Measurements from ENCODE around the gene C16orf74. TPM values are rescaled to one million over a fixed set of nuclear protein-coding genes. Genes with fewer than 3 reads are reported as not detected.

The C16orf74 gene
- total and polyA plus RNA-seq, 2 of the 8 experiments (the other 6 are each of a cell fraction or from before 2014, with no cell fraction given) = 7.3 to 9.3 TPM

- TF ChIP-seq CHD7 (IDR thresholded peaks at IDR 0.05; ENCODE audit: insufficient replicate concordance, low read length) (no peak), FOSL1 (IDR thresholded peaks at IDR 0.05; ENCODE audit: insufficient read depth, low read depth, low read length) (no peak), SIRT6 (IDR thresholded peaks at IDR 0.05; ENCODE audit: low read length) (no peak), NANOG (IDR thresholded peaks at IDR 0.05; ENCODE audit: insufficient read depth, low read depth, low read length, poor library complexity, severe bottlenecking) (no peak), RAD21 (IDR thresholded peaks at IDR 0.05 in 1 of 2, conservative IDR thresholded peaks at IDR 0.05 in 1 of 2; ENCODE audit: low read depth in 2 of 2, low read length in 2 of 2) (no peak), EZH2 (IDR thresholded peaks at IDR 0.05; ENCODE audit: low read depth, low read length, severe bottlenecking) (no peak), SRF (IDR thresholded peaks at IDR 0.05; ENCODE audit: low read depth, low read length) (no peak), SUZ12 (IDR thresholded peaks at IDR 0.05; ENCODE audit: low read length) (no peak), CHD1 (IDR thresholded peaks at IDR 0.05; ENCODE audit: low read depth, low read length) (no peak), CHD2 (IDR thresholded peaks at IDR 0.05; ENCODE audit: low read length) (no peak)
These were observed 72.1 kb downstream of the C16orf74 start (continued) for GRCh38 chr16:85678821-85679220.
